Caki2 (cell line): ENCODE results near the gene ANTKMT. TPM values are rescaled to one million over a fixed set of nuclear protein-coding genes. Genes with fewer than 3 reads are reported as not detected.

Experiments used
- DNase-seq: peaks from one replicate; pipeline ENCODE4 v3.0.0-alpha.2; 2015; ENCODE audit warnings: low read depth
- in situ Hi-C: cut with HindIII; loops from 2 replicates; pipeline ENCODE4 v1.10.0; 2016; ENCODE audit warnings: low sequenced_read_pairs, low pct_unique_long_range_greater_than_20kb, mixed read lengths
- total RNA-seq: library from RNA; depleted of rRNA; stranded (reverse); fragments of >200 nt; shearing (Covaris generic); gene quantifications from 2 replicates; pipeline ENCODE4 v1.2.3, GENCODE V29; 2014; ENCODE audit warnings: low replicate concordance

ANTKMT gene
- total RNA-seq, 1 experiment from 2014 or later: 164 TPM

GRCh38 chr16:722835-723633, 2.1 kb downstream of the ANTKMT start:
- no peak for DNase-seq
- in situ Hi-C loops: no loop called here

- DNase-seq: no peak
- in situ Hi-C loops: no loop called here
These were observed 2.7 kb downstream of the ANTKMT start for GRCh38 chr16:723695-724094.

- in situ Hi-C loops: no loop called here
- no peak for DNase-seq
These were observed 3.5 kb downstream of the ANTKMT start for GRCh38 chr16:724188-725040.

GRCh38 chr16:725041-725376, 4.1 kb downstream of the ANTKMT start:
- in situ Hi-C loops: no loop called here
- no peak for DNase-seq

DNA sequence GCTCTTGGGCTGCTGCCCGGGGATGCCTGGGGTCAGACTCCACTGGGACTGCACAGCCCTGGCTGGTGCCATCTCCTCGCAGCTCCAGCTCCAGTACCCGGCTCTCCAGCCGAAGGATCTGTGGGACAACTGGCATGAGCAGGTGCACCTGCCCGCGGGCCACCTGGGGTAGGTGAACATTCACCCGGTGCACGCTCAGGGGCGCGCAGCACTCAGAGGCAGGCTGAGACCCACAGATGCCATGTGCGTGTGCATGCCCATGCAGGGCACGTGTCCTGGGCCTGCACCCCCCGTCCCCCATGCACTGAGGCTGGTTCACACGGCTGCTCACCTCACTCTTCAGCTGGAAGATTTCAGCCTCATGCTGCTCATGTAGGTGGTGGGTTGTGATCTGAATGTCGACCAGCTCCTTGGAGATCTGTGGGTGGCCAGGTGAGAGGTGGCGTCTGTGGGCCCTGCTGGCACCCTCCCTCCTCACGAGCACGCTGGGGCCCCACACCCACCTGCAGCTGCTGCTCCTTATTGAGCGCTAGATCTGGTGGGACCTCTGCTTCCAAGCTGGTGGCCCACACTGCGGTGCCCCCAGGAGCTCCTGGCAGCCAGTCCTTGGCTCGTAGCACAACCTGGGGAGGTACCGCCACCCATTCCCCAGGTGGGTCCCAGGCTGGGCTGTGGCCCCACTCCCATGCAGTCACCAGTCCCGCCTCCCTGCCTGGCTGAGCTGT, 4.7 kb downstream of the ANTKMT start:
- in situ Hi-C loops: no loop called here
- no peak for DNase-seq

DNA sequence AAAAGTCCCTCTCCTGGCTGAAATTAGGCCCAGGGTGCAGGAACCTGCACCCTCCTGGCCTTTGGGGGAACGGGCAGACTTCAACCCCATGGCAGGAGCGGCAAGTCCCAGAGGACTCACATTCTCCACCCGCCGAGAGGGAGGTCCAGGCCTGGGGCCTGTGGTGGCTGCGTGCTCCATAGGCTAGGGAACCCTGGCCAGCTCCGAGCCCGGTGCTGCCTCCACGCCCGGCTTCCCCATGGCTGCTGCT, 5.2 kb downstream of the ANTKMT start:
- in situ Hi-C loops: no loop called here
- no peak for DNase-seq

- in situ Hi-C loops: no loop called here
- peak; percentile 72 for DNase-seq
These were observed 5.7 kb downstream of the ANTKMT start, which contains the start of the genes CCDC78 and HAGHL for GRCh38 chr16:726438-727290. Gene CCDC78 (minus strand): TSS chr16:726443. CDS start chr16:726367, 76 bp downstream. Gene HAGHL (plus strand): TSS chr16:727106. CDS start chr16:727510, 404 bp downstream.

GRCh38 chr16:727291-727977, 6.5 kb downstream of the ANTKMT start:
- peak; percentile 50 for DNase-seq
- in situ Hi-C loops: no loop called here

- in situ Hi-C loops: no loop called here
- DNase-seq: peak; percentile 98
These were observed 7.4 kb downstream of the ANTKMT start for GRCh38 chr16:728131-728889.

- in situ Hi-C loops: no loop called here
- DNase-seq: no peak
These were observed 8.2 kb downstream of the ANTKMT start for GRCh38 chr16:728890-729744.

GRCh38 chr16:729768-730665, 9.1 kb downstream of the ANTKMT start:
- in situ Hi-C loops: no loop called here
- no peak for DNase-seq

DNA sequence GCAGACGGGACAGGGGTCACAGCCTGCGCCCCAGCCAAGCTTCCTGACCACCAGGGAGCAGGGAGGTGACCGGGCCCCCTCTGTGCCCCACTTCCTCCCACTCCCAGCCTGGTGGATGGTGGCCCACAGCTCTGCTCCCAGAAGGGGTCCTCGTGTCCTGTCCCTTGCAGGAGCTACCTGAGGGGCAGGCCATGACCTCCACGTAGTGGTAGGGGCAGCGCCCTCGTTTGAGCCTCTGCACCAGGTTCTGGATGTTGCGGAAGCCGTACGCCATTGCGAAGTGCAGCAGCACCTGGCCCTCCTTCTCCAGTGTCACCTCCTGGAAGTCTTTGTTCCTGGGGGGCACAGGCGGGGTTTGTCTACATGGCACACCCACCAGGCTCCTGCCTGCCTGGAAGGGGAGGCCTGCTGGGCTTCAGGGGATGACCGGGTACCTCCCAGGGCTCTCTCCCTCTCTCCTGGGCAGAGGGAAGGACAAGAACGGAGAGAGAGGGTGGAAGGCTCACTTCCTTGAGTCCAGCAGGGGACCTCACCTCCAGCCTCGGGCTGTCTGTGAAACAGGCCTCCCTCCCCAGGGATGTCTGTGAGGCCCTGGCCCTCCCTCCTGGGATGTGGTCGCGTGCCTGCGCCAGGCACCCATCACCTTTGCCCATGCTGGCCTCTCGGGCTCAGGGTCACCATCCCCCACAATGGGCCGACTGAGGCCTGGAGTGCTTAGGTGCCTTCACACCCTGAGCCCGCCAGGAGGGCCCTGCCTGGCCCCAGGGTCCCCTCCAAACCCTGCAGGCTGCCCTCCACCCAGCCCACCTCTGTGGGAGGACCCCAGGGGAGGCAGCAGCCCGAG, 9.9 kb downstream of the ANTKMT start:
- in situ Hi-C loops: no loop called here
- DNase-seq: no peak

GRCh38 chr16:732332-732731, 11.4 kb downstream of the ANTKMT start:
- in situ Hi-C loops: no loop called here
- DNase-seq: no peak

DNA sequence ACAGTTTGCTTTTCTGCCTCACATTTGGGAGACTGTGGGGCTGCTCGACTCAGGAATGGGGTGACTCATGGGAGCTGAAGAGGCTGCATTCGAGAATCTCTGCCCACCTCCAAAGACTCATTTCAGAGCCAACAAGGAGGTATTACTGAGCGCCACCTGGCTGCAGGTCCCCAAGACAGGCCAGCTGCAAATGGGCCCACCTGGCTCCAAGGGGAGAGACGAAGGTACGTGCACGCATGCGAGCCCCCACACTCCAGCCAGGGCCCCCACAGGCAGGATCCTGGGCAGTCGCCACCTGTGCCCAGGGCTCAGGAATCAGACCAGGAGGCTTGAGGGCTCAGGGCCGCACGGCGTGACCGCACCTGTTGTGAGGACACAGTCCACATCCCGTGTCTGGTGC, 12.0 kb downstream of the ANTKMT start:
- DNase-seq: no peak
- in situ Hi-C loops: no loop called here
